Cerebellar cortex (tissue), 1 donor: ENCODE results near the gene C12orf75.
"Not testable (repeated sequence)": the region's sequence is repeated elsewhere in the genome, so short reads cannot be mapped to it uniquely, and the experiment has no call there.

Source experiments
- DNase-seq: peaks from one replicate; pipeline ENCODE4 v3.0.0-alpha.2; 2015; ENCODE audit warnings: low spot score

C12orf75 gene

GRCh38 chr12:105335856-105336255 lies 5.4 kb downstream of the C12orf75 start:
- no peak for DNase-seq

- no peak for DNase-seq
These were observed 5.9 kb downstream of the C12orf75 start for GRCh38 chr12:105336411-105336810.

GRCh38 chr12:105337391-105337790 lies 6.9 kb downstream of the C12orf75 start:
- no peak for DNase-seq

GRCh38 chr12:105338966-105339365 lies 8.5 kb downstream of the C12orf75 start:
- no peak for DNase-seq

GRCh38 chr12:105341010-105341409 lies 10.5 kb downstream of the C12orf75 start:
- DNase-seq: no peak

GRCh38 chr12:105341620-105342019 lies 11.1 kb downstream of the C12orf75 start:
- not testable (repeated sequence) for DNase-seq

GRCh38 chr12:105342464-105342863 lies 12.0 kb downstream of the C12orf75 start:
- no peak for DNase-seq

- DNase-seq: no peak
These were observed 13.3 kb downstream of the C12orf75 start for GRCh38 chr12:105343836-105344235.

GRCh38 chr12:105347499-105347898 lies 17.0 kb downstream of the C12orf75 start:
- DNase-seq: no peak

- no peak for DNase-seq
These were observed 17.7 kb downstream of the C12orf75 start for GRCh38 chr12:105348142-105348541.

- no peak for DNase-seq
These were observed 18.1 kb downstream of the C12orf75 start for GRCh38 chr12:105348561-105348960.

- DNase-seq: no peak
These were observed 18.6 kb downstream of the C12orf75 start for GRCh38 chr12:105349138-105349537.

GRCh38 chr12:105351523-105351922 lies 21.0 kb downstream of the C12orf75 start:
- DNase-seq: no peak

GRCh38 chr12:105352052-105352451 lies 21.6 kb downstream of the C12orf75 start:
- DNase-seq: no peak

- DNase-seq: no peak
These were observed 22.6 kb downstream of the C12orf75 start for GRCh38 chr12:105352940-105353635.

- no peak for DNase-seq
These were observed 25.3 kb downstream of the C12orf75 start for GRCh38 chr12:105355752-105356151.

GRCh38 chr12:105357162-105357691 lies 26.7 kb downstream of the C12orf75 start:
- DNase-seq: no peak

GRCh38 chr12:105358789-105359188 lies 28.3 kb downstream of the C12orf75 start:
- no peak for DNase-seq

GRCh38 chr12:105359856-105360255 lies 29.4 kb downstream of the C12orf75 start:
- DNase-seq: no peak

- DNase-seq: no peak
These were observed 33.4 kb downstream of the C12orf75 start for GRCh38 chr12:105363890-105364289.

- no peak for DNase-seq
These were observed 34.7 kb downstream of the C12orf75 start for GRCh38 chr12:105365231-105365630.

GRCh38 chr12:105368047-105368646 lies 37.7 kb downstream of the C12orf75 start:
- no peak for DNase-seq

- no peak for DNase-seq
These were observed 38.5 kb downstream of the C12orf75 start for GRCh38 chr12:105369014-105369413.

- no peak for DNase-seq
These were observed 43.8 kb downstream of the C12orf75 start for GRCh38 chr12:105374303-105374702.
